Measurements from ENCODE around the gene NOXO1. TPM values are rescaled to one million over a fixed set of nuclear protein-coding genes. Genes with fewer than 3 reads are reported as not detected.

The NOXO1 gene, protein sequence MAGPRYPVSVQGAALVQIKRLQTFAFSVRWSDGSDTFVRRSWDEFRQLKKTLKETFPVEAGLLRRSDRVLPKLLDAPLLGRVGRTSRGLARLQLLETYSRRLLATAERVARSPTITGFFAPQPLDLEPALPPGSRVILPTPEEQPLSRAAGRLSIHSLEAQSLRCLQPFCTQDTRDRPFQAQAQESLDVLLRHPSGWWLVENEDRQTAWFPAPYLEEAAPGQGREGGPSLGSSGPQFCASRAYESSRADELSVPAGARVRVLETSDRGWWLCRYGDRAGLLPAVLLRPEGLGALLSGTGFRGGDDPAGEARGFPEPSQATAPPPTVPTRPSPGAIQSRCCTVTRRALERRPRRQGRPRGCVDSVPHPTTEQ
- total RNA-seq = 0.24 TPM in 1 of 2 replicates, not detected in the other

DNA sequence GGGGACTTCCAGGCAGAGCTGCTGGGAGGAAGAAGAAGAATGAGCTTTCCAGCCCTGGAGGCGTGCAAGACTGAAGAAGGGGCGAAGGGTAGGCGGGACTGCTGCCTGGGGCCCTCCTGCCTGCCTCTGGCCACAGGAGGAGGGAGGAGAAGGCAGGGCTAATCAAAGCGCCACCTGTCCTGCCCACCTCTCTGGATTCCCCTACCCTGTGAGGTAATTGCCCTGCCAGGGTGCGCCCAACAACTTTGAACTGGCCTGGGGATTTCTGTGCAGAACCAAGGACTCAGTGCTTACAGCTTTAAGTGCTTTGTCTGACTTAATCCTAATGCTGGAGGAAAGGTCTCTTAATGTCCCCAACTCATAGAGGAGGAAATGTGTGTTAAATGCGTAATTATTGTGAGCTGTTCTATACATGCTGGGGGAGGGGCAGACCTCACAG is at the start of gene NOXO1:
NOXO1 (minus strand) TSS at position 72 of the 439 bp plus-strand sequence. CDS start 290 bp downstream, outside the sequence.
- intact Hi-C loops (cut with micrococcal nuclease) = loop anchor here (5.0 kb wide), 1 partner anchor 41 kb away; no protein-coding TSS in a partner anchor

DNA sequence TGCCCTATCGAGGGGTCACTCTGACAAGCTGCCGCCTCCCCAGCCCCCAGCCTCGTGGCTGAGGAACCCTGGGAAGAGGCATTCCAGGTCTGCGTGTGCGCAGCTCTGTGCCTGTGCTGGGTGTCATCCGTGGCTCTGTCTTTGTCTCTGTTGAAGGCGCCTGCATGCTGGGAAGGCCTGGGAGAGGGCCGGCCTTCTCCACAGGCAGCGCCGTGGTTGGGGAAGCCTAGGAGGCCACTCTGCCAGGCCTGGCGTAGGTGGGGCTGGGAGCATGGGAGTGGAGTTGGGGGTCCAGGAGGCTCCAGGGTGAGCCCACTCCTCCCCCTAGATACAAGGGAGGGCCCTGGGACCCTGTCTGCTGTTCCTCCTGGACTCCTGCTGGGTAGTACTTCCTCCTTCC is 48.8 kb upstream of the NOXO1 start:
- Mint-ChIP-seq H3K4me1 (ENCODE audit: low read depth) (no peaks in the 10 kb centered on the region), H3K36me3 (ENCODE audit: low read depth) (no peaks in the 10 kb centered on the region), H3K9me3 (no peaks in the 10 kb centered on the region), H3K27ac (no peak overlapping the region), H3K4me3 (no peak overlapping the region), H3K27me3 (ENCODE audit: insufficient read depth) (peaks cover 16% of the 10 kb centered on the region)
- no peak for DNase-seq (ENCODE audit: low spot score)
- intact Hi-C loops (cut with micrococcal nuclease) = no loop called here

More for the DNA sequence above, at the start of gene NOXO1:
- no peaks in the 10 kb centered on the region for H3K4me1 Mint-ChIP-seq (ENCODE audit: low read depth)
- peak within 1 kb of the TSS; percentile 77 for H3K4me3 Mint-ChIP-seq
- H3K27ac Mint-ChIP-seq = no peak within 1 kb of the TSS
- H3K27me3 Mint-ChIP-seq (ENCODE audit: insufficient read depth) = peaks cover 29% of the 10 kb centered on the region
- DNase-seq (ENCODE audit: low spot score) = no peak
- H3K36me3 Mint-ChIP-seq (ENCODE audit: low read depth) = peaks cover 10% of the 10 kb centered on the region
- no peaks in the 10 kb centered on the region for H3K9me3 Mint-ChIP-seq

DNA sequence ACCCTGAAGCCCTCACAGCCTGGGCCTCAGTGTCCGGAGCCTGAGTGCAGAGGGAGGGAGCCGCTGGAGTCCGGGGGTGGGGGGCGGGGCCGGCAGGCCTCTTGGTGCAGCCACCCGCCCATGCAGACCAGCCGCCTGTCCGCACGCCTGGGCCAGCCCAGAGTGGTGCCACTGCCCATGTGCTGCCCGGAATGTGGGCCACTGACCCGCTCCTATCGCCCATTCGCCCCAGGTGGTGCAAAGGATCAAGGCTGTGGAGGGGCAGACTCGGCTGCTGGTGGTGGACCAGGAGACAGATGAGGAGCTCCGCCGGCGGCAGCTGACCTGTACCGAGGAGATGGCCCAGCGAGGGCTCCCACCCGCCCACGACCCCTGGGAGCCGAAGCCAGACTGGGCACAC is 48.1 kb upstream of the NOXO1 start:
- Mint-ChIP-seq H3K4me1 (ENCODE audit: low read depth) (no peaks in the 10 kb centered on the region), H3K9me3 (no peaks in the 10 kb centered on the region), H3K27ac (no peak overlapping the region), H3K36me3 (ENCODE audit: low read depth) (no peaks in the 10 kb centered on the region), H3K27me3 (ENCODE audit: insufficient read depth) (peaks cover 16% of the 10 kb centered on the region), H3K4me3 (no peak overlapping the region)
- no peak for DNase-seq (ENCODE audit: low spot score)
- intact Hi-C loops (cut with micrococcal nuclease) = loop anchor here (10.0 kb wide), 1 partner anchor 235 kb away; the partner anchor contains the start of gene RNPS1

DNA sequence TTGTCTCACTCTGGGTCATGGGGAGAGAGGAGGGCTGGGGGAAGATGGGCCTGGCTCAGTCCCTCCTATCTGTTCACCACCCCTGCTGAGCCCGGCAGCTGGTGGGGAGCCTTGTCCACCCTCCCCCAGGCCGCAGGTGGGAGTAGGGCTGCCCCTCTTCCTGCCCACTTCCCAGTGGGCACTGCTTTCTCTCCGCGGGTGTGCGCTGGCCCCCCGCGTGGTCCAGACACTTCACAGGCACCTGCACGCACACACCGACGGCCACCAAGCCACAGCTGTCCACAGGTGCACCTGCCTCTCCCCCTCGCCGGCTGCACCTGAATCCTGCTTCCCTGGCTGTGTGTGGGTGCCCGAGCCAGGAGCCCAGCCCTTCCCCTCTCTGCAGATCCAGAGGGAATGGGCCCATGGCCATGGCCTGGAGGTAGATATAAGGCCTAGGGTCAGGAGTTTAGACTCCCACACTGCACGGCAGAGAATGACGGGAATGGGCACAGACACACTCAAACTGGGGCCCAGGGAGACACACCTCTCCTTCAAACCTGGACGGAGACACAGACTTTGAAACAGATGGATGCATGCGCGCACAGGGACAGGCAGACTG is 47.5 kb upstream of the NOXO1 start:
- Mint-ChIP-seq H3K27ac (no peak overlapping the region), H3K4me1 (ENCODE audit: low read depth) (no peaks in the 10 kb centered on the region), H3K4me3 (no peak overlapping the region), H3K27me3 (ENCODE audit: insufficient read depth) (peaks cover 16% of the 10 kb centered on the region), H3K9me3 (no peaks in the 10 kb centered on the region), H3K36me3 (ENCODE audit: low read depth) (no peaks in the 10 kb centered on the region)
- no peak for DNase-seq (ENCODE audit: low spot score)
- intact Hi-C loops (cut with micrococcal nuclease) = loop anchor here (10.0 kb wide), 1 partner anchor 236 kb away; the partner anchor contains the start of gene RNPS1

DNA sequence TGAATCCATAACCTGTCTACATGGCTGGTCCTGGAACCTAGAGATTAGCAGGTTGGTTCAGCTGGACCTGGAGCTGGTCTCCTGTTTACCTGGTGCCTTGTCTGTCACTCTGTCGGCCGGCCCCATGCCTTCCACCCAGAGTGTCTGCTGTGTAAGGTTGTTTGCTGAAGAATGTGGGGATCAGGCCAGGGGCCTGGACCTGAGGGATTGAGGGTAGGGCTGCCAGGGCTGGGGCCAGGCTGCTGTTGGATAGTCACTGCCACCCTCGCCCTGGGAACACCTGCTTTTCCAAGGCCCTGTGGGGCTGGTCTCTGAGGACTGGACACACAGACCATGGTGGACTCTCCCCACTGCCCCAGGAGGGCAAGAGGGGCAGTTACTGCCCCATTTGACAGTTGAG is 46.9 kb upstream of the NOXO1 start:
- Mint-ChIP-seq H3K36me3 (ENCODE audit: low read depth) (no peaks in the 10 kb centered on the region), H3K27me3 (ENCODE audit: insufficient read depth) (peaks cover 16% of the 10 kb centered on the region), H3K4me1 (ENCODE audit: low read depth) (peaks cover 4% of the 10 kb centered on the region), H3K9me3 (no peaks in the 10 kb centered on the region), H3K27ac (no peak overlapping the region), H3K4me3 (peak overlapping the region; percentile 60)
- intact Hi-C loops (cut with micrococcal nuclease) = loop anchor here (10.0 kb wide), 1 partner anchor 237 kb away; the partner anchor contains the start of gene RNPS1
- no peak for DNase-seq (ENCODE audit: low spot score)

DNA sequence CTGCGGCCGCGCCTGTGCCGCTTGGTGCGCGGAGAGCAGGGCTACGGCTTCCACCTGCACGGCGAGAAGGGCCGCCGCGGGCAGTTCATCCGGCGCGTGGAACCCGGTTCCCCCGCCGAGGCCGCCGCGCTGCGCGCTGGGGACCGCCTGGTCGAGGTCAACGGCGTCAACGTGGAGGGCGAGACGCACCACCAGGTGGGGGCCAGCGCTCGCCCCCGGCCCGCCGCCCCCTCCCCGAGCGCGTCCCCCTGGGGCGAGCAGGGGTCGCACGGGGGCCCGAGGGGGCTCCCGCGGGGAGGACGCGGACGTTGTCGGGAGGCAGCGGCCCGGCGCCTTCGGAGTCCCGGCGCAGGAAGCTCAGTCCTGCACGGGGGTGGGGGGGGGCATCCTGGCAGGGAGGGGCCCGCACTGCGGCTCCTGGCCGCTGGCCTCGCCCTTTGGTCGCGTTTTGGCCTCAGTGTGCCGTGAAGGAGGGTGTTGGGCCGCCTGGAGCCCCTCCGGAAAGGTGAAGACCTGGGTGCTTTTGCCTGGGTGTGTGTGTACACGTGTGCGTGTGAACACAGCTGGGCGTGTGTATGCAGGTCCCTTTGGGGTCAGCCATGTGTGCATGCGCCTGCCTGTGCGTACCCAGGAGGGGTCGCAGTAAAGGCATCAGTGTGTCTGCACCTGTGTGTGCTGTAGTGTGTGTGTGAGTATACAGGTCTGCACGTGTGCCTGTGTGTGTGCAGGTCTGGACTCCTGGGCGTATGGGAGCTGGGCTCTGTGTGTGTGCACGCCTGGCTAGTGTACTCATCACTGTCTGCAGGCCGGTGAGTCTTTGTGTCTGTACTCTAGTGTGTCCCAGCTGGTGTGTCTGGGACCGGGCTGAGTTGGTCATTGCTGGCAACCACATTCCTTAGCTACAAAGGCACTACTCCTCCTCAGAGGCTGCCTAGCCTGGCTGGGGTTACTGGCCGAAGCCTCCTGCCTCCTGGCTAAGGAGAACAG is 46.0 kb upstream of the NOXO1 start:
- intact Hi-C loops (cut with micrococcal nuclease) = loop anchor here (10.0 kb wide), 1 partner anchor 237 kb away; the partner anchor contains the start of gene RNPS1
- Mint-ChIP-seq H3K4me3 (peak overlapping the region; percentile 60), H3K27ac (no peak overlapping the region), H3K36me3 (ENCODE audit: low read depth) (no peaks in the 10 kb centered on the region), H3K4me1 (ENCODE audit: low read depth) (peaks cover 12% of the 10 kb centered on the region), H3K27me3 (ENCODE audit: insufficient read depth) (peaks cover 22% of the 10 kb centered on the region), H3K9me3 (no peaks in the 10 kb centered on the region)
- DNase-seq (ENCODE audit: low spot score) = no peak

DNA sequence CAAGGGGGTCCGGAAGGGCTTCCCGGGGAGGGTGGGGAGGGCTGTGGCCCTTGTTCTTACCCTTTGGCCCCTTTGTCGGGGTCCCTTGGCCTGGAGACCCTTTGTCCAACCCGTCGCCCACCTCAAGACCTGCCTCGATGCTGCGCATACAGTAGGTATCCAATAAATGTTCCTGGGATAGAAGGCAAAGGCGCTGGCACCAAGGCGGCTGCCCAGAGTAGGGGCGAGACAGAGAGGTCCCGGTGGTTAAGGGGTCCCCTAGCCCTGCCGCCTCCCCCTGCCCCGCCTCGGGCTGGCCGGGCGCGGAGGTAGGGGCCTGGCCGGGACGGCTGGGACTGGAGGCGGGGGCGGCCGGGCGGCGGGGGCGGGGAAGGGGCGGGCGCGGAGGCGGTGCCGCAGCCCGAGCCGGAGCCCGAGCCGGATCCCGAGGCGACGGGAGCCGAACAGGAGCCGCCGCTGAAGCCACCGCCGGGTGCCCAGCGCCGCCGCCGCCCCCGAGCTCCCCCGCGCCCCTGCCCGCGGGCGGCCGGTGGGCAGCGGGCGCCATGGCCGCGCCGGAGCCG is 45.3 kb upstream of the NOXO1 start, which contains the start of gene NHERF2:
NHERF2 (plus strand) TSS at position 442 of the 563 bp plus-strand sequence; CDS start at position 546, 104 bp downstream.
- H3K27me3 Mint-ChIP-seq (ENCODE audit: insufficient read depth) = peaks cover 25% of the 10 kb centered on the region
- DNase-seq (ENCODE audit: low spot score) = peak; percentile 20
- H3K27ac Mint-ChIP-seq = no peak within 1 kb of the TSS
- H3K9me3 Mint-ChIP-seq = no peaks in the 10 kb centered on the region
- intact Hi-C loops (cut with micrococcal nuclease) = loop anchor here (10.0 kb wide), 1 partner anchor 238 kb away; the partner anchor contains the start of gene RNPS1
- H3K4me1 Mint-ChIP-seq (ENCODE audit: low read depth) = peaks cover 12% of the 10 kb centered on the region
- H3K36me3 Mint-ChIP-seq (ENCODE audit: low read depth) = no peaks in the 10 kb centered on the region
- peak within 1 kb of the TSS; percentile 61 for H3K4me3 Mint-ChIP-seq

DNA sequence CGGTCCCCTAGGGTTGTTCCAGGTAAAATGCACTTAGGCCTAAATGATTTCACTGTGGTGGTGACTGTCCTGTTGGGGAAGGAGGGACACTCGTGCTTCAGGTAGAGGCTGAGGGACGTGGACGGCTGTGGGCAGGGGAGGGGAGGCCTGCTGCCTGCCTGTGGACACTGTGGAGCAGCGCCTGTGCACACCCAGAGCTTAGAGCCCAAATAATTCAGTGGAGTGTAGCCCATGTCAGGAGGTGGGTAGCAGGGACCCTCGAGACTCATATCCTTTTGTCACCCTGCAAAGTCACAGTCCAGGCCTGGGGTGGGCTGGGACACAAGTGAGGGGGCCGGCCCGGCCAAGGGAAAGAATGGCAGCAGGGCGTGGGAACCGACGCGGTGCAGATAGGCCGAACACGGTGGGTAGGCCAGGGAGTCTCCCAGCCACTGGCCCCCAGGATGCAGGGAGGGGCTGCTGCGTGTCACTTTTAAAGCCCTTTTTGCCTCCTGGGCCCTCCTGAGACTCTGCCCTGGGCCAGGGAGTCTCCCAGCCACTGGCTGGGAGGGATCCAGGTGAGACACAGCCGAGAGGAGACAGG is 44.7 kb upstream of the NOXO1 start:
- no peak for DNase-seq (ENCODE audit: low spot score)
- peaks cover 12% of the 10 kb centered on the region for H3K4me1 Mint-ChIP-seq (ENCODE audit: low read depth)
- no peak overlapping the region for H3K27ac Mint-ChIP-seq
- no peaks in the 10 kb centered on the region for H3K36me3 Mint-ChIP-seq (ENCODE audit: low read depth)
- peaks cover 28% of the 10 kb centered on the region for H3K27me3 Mint-ChIP-seq (ENCODE audit: insufficient read depth)
- intact Hi-C loops (cut with micrococcal nuclease) = loop anchor here (10.0 kb wide), 1 partner anchor 239 kb away; the partner anchor contains the start of gene RNPS1
- H3K4me3 Mint-ChIP-seq = peak overlapping the region; percentile 61
- H3K9me3 Mint-ChIP-seq = no peaks in the 10 kb centered on the region

DNA sequence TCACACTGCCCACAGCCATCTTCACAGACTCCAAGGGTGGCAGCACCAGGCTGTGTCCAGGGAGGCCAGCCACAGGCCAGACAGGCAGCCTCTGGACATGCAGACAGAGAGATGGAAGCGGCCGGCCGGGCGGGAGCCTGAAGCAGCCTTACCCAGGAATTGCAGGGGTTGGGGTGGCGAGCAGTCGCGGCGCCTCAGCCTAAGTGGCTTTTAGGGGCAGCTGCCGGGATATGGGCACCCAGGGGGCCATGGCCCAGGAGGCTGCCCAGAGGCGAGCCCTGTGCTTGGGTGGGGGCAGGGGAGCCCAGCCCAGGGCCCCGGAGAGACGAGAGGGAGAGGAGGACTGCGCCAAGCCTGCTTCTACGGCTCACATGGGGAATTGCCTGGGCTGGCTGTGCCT is 44.0 kb upstream of the NOXO1 start:
- peak overlapping the region; percentile 48 for H3K27ac Mint-ChIP-seq
- no peak overlapping the region for H3K4me3 Mint-ChIP-seq
- no peaks in the 10 kb centered on the region for H3K9me3 Mint-ChIP-seq
- H3K27me3 Mint-ChIP-seq (ENCODE audit: insufficient read depth) = peaks cover 32% of the 10 kb centered on the region
- no peak for DNase-seq (ENCODE audit: low spot score)
- intact Hi-C loops (cut with micrococcal nuclease) = loop anchor here (10.0 kb wide), 1 partner anchor 240 kb away; the partner anchor contains the start of gene RNPS1
- H3K36me3 Mint-ChIP-seq (ENCODE audit: low read depth) = no peaks in the 10 kb centered on the region
- peaks cover 16% of the 10 kb centered on the region for H3K4me1 Mint-ChIP-seq (ENCODE audit: low read depth)

DNA sequence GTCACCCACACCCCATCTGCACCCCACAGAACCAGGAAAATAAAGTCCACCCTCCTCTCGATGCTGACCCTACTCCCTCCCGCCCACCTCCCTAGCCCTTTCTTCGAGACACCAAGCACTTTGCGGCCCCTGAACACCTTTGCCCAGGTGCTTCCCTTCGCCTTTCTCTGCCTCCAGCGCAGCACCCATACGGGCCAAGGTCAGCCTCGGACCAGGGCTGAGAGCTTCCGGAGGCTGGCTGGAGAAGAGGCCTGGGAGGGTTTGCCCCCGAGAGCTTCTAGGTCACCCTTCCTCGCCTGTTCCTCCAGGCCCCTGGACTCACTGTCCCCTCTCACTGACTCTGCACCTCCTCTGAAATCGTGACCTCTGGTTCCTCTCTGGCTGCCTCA is 42.8 kb upstream of the NOXO1 start:
- intact Hi-C loops (cut with micrococcal nuclease) = loop anchor here (5.0 to 10.0 kb wide), 3 partner anchors 42 to 241 kb away; partner anchors contain the start of genes CASKIN1, GFER, NOXO1 and RNPS1
- Mint-ChIP-seq H3K4me1 (ENCODE audit: low read depth) (peaks cover 16% of the 10 kb centered on the region), H3K36me3 (ENCODE audit: low read depth) (no peaks in the 10 kb centered on the region), H3K4me3 (no peak overlapping the region), H3K27me3 (ENCODE audit: insufficient read depth) (peaks cover 33% of the 10 kb centered on the region), H3K27ac (peak overlapping the region; percentile 11), H3K9me3 (no peaks in the 10 kb centered on the region)
- no peak for DNase-seq (ENCODE audit: low spot score)
